HFFc6 (cell line): Measurements from ENCODE around the gene STOML2. TPM values are rescaled to one million over a fixed set of nuclear protein-coding genes. Genes with fewer than 3 reads are reported as not detected.
"Not testable (repeated sequence)": the region's sequence is repeated elsewhere in the genome, so short reads cannot be mapped to it uniquely, and the experiment has no call there.

Experiments used
- DNase-seq: peaks from one replicate; pipeline ENCODE4 v3.0.0-alpha.2; 2018
- H3K27ac Mint-ChIP-seq: 2 replicates; pipeline ENCODE4 v1.8.0; 2020; ENCODE audit warnings: mild to moderate bottlenecking, mixed read lengths
- H3K27me3 Mint-ChIP-seq: 2 replicates; pipeline ENCODE4 v1.8.0; 2021; ENCODE audit warnings: mild to moderate bottlenecking, moderate library complexity, mixed read lengths; ENCODE audit not compliant: insufficient read depth
- H3K36me3 Mint-ChIP-seq: 2 replicates; pipeline ENCODE4 v1.8.0; 2021; ENCODE audit warnings: low read depth, mixed read lengths
- H3K4me1 Mint-ChIP-seq: 2 replicates; pipeline ENCODE4 v1.8.0; 2020; ENCODE audit warnings: low read depth, mixed read lengths
- H3K4me3 Mint-ChIP-seq: 2 replicates; pipeline ENCODE4 v1.8.0; 2020; ENCODE audit warnings: mild to moderate bottlenecking, moderate library complexity, mixed read lengths
- H3K9me3 Mint-ChIP-seq: 2 replicates; pipeline ENCODE4 v1.8.0; 2020; ENCODE audit warnings: mild to moderate bottlenecking, mixed read lengths
- CTCF ChIP-seq: fragments of 200-600 bp; sonication (generic); IDR thresholded peaks from 2 replicates; pipeline ENCODE4 v1.5.0; 2021; ENCODE audit warnings: antibody characterized with exemption, mild to moderate bottlenecking
- long read RNA-seq: library from polyadenylated mRNA; unstranded; transcript quantifications from one replicate; pipeline ENCODE4 v2.0.0, GENCODE V29; 2019
- total RNA-seq, 6 experiments: library from RNA; stranded (reverse); fragmentation: NEBNext Ultra II Directional; extraction: Animal tissue kit (Norgen Biotek cat#: 25700); gene quantifications; 2 replicates in 1 of 6; 3 replicates in 5 of 6; pipeline ENCODE4 v1.2.3, GENCODE V29; 2021

The STOML2 gene
- 100 to 1,000 TPM; 118 to 139 (median 123) TPM for total RNA-seq
- long read RNA-seq, transcript STOML2-201 (10 exons, 1,278 nt): major isoform, 178 of 198 reads
- long read RNA-seq, partial matches to known transcripts: 13 of 198 reads
- long read RNA-seq, other reads (novel, unspliced or antisense): 5 of 198 reads

DNA sequence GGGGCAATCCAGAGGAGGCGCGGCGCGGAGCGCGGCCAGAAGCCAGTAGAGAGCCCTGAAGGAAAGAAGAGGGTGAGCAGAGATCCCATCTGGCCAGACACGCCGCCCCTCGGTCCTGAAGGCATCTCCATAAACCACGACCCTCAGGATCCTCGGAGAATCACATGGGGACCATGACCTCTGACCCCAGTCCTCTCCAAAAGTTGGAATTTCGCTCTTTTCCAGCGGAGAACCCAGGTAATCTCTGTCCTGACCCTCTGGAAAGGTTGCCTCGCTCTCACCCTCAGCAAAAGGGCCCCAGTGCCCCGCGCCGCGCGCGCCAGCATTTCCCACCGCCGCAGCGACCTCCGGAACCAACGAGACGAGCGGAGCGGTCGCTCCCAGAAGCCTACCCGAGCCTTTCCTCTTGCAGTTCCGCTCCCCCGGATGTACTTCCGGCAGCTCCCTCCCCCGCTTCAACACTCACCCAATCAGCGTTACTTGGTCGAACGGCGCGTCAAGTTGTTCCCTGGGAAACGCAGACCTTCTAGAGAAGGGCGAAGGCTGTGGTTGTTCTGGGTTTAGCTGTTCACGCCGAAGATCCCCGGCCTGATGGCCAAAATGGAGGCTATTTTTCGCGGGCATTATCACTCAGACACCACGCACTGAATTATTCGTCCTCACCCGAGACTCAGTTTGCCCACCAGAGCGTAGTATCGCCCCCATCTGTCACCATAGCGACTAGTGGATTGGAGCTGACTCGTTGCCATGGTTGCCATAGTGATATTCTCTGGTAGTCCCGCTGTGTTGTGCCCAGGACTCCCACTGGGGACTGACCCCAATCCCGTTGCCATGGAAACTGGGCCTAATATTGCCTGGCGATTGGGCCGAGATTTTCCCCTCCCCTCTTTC lies at the start of gene STOML2:
TSS of gene STOML2 (minus strand) at position 363 of the 891 bp plus-strand sequence. CDS start at position 326, 37 bp downstream.
- Mint-ChIP-seq H3K4me1 (peaks cover 35% of the 10 kb centered on the region), H3K9me3 (no peaks in the 10 kb centered on the region), H3K4me3 (peak within 1 kb of the TSS; percentile 98), H3K36me3 (peaks cover 24% of the 10 kb centered on the region), H3K27ac (peak within 1 kb of the TSS; percentile 100), H3K27me3 (peaks cover 8% of the 10 kb centered on the region)
- peak; percentile 96 for DNase-seq
- TF ChIP-seq CTCF: peak; percentile 23; the same call in 1 of the 2 replicates

DNA sequence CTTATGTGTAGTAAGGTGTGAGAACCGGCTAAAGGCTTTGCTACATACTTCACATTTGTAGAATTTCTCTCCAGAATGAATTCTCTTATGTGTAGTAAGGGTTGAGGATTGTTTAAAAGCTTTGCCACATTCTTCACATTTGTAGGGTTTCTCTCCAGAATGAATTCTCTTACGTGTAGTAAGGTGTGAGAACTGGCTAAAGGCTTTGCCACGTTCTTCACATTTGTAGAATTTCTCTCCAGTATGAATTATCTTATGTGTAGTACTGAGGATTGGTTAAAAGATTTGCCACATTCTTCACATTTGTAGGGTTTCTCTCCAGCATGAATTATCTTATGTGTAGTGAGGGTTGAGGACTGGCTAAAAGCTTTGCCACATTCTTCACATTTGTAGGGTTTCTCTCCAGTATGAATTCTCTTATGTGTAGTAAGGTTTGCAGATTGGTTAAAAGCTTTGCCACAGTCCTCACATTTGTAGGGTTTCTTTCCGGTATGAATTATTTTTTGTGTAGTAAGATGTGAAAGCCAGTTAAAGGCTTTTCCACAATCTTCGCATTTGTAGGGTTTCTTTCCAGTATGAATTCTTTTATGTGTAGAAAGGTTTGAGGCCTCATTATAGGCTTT lies 45.1 kb upstream of the STOML2 start:
- H3K9me3 Mint-ChIP-seq: peaks cover 60% of the 10 kb centered on the region

GRCh38 chr9:35142037-35142436 lies 39.1 kb upstream of the STOML2 start:
- peaks cover 2% of the 10 kb centered on the region; the same call in 1 of the 2 replicates for H3K4me1 Mint-ChIP-seq
- no peak overlapping the region for H3K27ac Mint-ChIP-seq
- H3K4me3 Mint-ChIP-seq: no peak overlapping the region
- TF ChIP-seq CTCF: no peak
- peaks cover 19% of the 10 kb centered on the region for H3K36me3 Mint-ChIP-seq
- DNase-seq: no peak
- peaks cover 60% of the 10 kb centered on the region for H3K9me3 Mint-ChIP-seq
- H3K27me3 Mint-ChIP-seq: no peaks in the 10 kb centered on the region; the same call in 1 of the 2 replicates

More for the DNA sequence above, 45.1 kb upstream of the STOML2 start:
- not testable (repeated sequence) for DNase-seq, H3K4me1 Mint-ChIP-seq, H3K4me3 Mint-ChIP-seq, H3K27ac Mint-ChIP-seq, H3K27me3 Mint-ChIP-seq
- peaks cover 30% of the 10 kb centered on the region for H3K36me3 Mint-ChIP-seq

DNA sequence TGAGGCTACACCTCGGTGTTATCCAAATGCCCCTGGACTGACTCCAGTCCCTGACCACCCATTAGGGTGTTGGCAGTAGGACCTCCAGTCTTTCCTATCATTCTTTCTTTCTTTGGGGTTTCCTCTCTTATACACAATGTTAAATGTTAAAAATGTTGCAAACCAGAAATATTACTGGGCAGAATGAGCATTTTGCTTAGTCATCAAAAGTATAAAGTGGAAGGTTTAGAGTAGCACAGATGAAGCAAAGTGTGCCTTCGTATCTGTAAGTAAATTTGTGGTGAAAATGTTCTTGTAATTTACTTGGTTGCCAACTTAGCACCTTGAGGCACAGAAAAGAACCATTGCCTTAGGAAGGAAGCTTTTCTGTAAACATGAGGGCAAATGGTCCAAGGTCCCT lies 37.2 kb upstream of the STOML2 start:
- H3K27ac Mint-ChIP-seq: no peak overlapping the region
- H3K36me3 Mint-ChIP-seq: peaks cover 17% of the 10 kb centered on the region
- peaks cover 52% of the 10 kb centered on the region for H3K9me3 Mint-ChIP-seq
- peaks cover 3% of the 10 kb centered on the region; the same call in 1 of the 2 replicates for H3K27me3 Mint-ChIP-seq
- DNase-seq: no peak
- H3K4me3 Mint-ChIP-seq: no peak overlapping the region; the same call in 1 of the 2 replicates
- TF ChIP-seq CTCF: no peak
- H3K4me1 Mint-ChIP-seq: peaks cover 6% of the 10 kb centered on the region; the same call in 1 of the 2 replicates

- Mint-ChIP-seq H3K27me3 (peaks cover 3% of the 10 kb centered on the region; the same call in 1 of the 2 replicates), H3K27ac (no peak overlapping the region), H3K4me1 (peaks cover 6% of the 10 kb centered on the region; the same call in 1 of the 2 replicates), H3K9me3 (peaks cover 28% of the 10 kb centered on the region), H3K4me3 (peak overlapping the region; percentile 12; the same call in 1 of the 2 replicates), H3K36me3 (peaks cover 11% of the 10 kb centered on the region)
- no peak for DNase-seq
- TF ChIP-seq CTCF: no peak
Observed at GRCh38 chr9:35136866-35137265, 33.9 kb upstream of the STOML2 start.
